Panc1 (cell line): ENCODE measurements around the gene INVS. TPM values are rescaled to one million over a fixed set of nuclear protein-coding genes. Genes with fewer than 3 reads are reported as not detected.

Source experiments
- ATAC-seq: fragments of 200-7000 bp; cut with Tn5 transposase; 2 replicates; pipeline ENCODE4 v1.9.1; 2020; ENCODE audit warnings: mild to moderate bottlenecking, moderate library complexity
- BruUV-seq: library from RNA; stranded (reverse); fragments of 400-500 nt; replicated peaks from 2 replicates; lab custom pipeline; 2021; lab: Mats Ljungman, UMichigan
- CTCF ChIA-PET: fragments of 300-600 bp; sonication (Branson Sonifier 250); formaldehyde crosslinking; loops from one replicate; lab custom pipeline; 2022; ENCODE audit warnings: antibody characterized with exemption; lab: Charles Lee
- POLR2A ChIA-PET: fragments of 300-600 bp; sonication (Branson Sonifier 250); formaldehyde crosslinking; loops from one replicate; lab custom pipeline; 2022; ENCODE audit warnings: antibody characterized with exemption; lab: Charles Lee
- DNase-seq: peaks from one replicate; pipeline ENCODE4 v3.0.0-alpha.2; 2010; ENCODE audit warnings: low read depth, low spot score
- H3K27ac ChIP-seq: 2 replicates; pipeline ENCODE4 v1.5.1; 2011; ENCODE audit warnings: mild to moderate bottlenecking, low read length, inconsistent platforms
- H3K27me3 ChIP-seq: fragments of 200-500 bp; sonication (Bioruptor generic); 2 replicates; pipeline ENCODE4 v1.6.0; 2014; ENCODE audit warnings: low read length, inconsistent platforms; ENCODE audit not compliant: control insufficient read depth, insufficient read depth
- H3K36me3 ChIP-seq: fragments of 200-500 bp; sonication (Bioruptor generic); 2 replicates; pipeline ENCODE4 v1.5.1; 2014; ENCODE audit warnings: inconsistent platforms, mild to moderate bottlenecking, low read length, moderate library complexity; ENCODE audit not compliant: control insufficient read depth, insufficient read depth
- H3K4me1 ChIP-seq: 2 replicates; pipeline ENCODE4 v1.5.1; 2011; ENCODE audit warnings: inconsistent platforms, mild to moderate bottlenecking, low read length, moderate library complexity; ENCODE audit not compliant: control insufficient read depth, insufficient read depth
- H3K4me3 ChIP-seq, 2 experiments: 2 replicates each; pipeline ENCODE4 v1.5.1; 2011 to 2012; ENCODE audit warnings: low read depth in 2 of 2, low read length in 2 of 2, mild to moderate bottlenecking in 2 of 2, inconsistent platforms in 1 of 2, moderate library complexity in 1 of 2
- H3K9me3 ChIP-seq: fragments of 200-500 bp; sonication (Bioruptor generic); 2 replicates; pipeline ENCODE4 v1.5.1; 2014; ENCODE audit warnings: low read depth, mild to moderate bottlenecking, inconsistent platforms, low read length, moderate library complexity; ENCODE audit not compliant: control insufficient read depth, insufficient read depth
- CTCF ChIP-seq: fragments of 450-650 bp; IDR thresholded peaks from 2 replicates; pipeline ENCODE4 v1.5.1; 2017; ENCODE audit warnings: mild to moderate bottlenecking
- POLR2AphosphoS5 ChIP-seq: IDR thresholded peaks from 2 replicates; pipeline ENCODE4 v1.6.1; 2012; ENCODE audit warnings: mild to moderate bottlenecking, low read depth, low read length, moderate library complexity
- SIN3A ChIP-seq: IDR thresholded peaks from 2 replicates; pipeline ENCODE4 v1.6.1; 2012; ENCODE audit warnings: low read depth, mild to moderate bottlenecking, low read length, moderate library complexity, borderline replicate concordance; ENCODE audit not compliant: insufficient read depth
- TCF7L2 ChIP-seq: IDR thresholded peaks from 2 replicates; pipeline ENCODE4 v1.6.1; 2011; ENCODE audit warnings: mild to moderate bottlenecking, low read depth, low read length, inconsistent platforms
- in situ Hi-C: cut with HindIII; loops from 2 replicates; pipeline ENCODE4 v1.10.0; 2016; ENCODE audit warnings: low sequenced_read_pairs, low pct_unique_long_range_greater_than_20kb
- intact Hi-C: fragments of 100-400 bp; cut with micrococcal nuclease; formaldehyde crosslinking; loops from one replicate; pipeline ENCODE4 v1.10.0; 2022; ENCODE audit not compliant: unreplicated experiment
- total RNA-seq: library from RNA; stranded (reverse); gene quantifications from one replicate; pipeline ENCODE4 v1.2.1, GENCODE V29; 2021; ENCODE audit not compliant: unreplicated experiment
- TF ChIP-seq, protein P1 (sequence below), 2 experiments: IDR thresholded peaks; 2 replicates each; pipeline ENCODE4 v1.6.1; 2011 to 2012; ENCODE audit warnings: low read depth in 2 of 2, control low read depth in 1 of 2, low read length in 1 of 2, mild to moderate bottlenecking in 1 of 2, moderate library complexity in 1 of 2; ENCODE audit not compliant: insufficient read depth in 1 of 2

The INVS gene
- total RNA-seq, 1 experiment from 2014 or later, result 8.2 TPM

GRCh38 chr9:100052375-100052774, 46.7 kb upstream of the INVS start:
- BruUV-seq, result no TSS peak
- in situ Hi-C loops, result no loop called here
- H3K4me3 ChIP-seq, result no peak overlapping the region
- H3K4me1 ChIP-seq, result no peaks in the 10 kb centered on the region
- ChIA-PET POLR2A (no interaction called here), CTCF (no interaction called here)
- no peak for DNase-seq
- no peaks in the 10 kb centered on the region for H3K9me3 ChIP-seq
- H3K27me3 ChIP-seq, result no peaks in the 10 kb centered on the region
- TF ChIP-seq CTCF, result no peak
- TF ChIP-seq, protein P1, sequence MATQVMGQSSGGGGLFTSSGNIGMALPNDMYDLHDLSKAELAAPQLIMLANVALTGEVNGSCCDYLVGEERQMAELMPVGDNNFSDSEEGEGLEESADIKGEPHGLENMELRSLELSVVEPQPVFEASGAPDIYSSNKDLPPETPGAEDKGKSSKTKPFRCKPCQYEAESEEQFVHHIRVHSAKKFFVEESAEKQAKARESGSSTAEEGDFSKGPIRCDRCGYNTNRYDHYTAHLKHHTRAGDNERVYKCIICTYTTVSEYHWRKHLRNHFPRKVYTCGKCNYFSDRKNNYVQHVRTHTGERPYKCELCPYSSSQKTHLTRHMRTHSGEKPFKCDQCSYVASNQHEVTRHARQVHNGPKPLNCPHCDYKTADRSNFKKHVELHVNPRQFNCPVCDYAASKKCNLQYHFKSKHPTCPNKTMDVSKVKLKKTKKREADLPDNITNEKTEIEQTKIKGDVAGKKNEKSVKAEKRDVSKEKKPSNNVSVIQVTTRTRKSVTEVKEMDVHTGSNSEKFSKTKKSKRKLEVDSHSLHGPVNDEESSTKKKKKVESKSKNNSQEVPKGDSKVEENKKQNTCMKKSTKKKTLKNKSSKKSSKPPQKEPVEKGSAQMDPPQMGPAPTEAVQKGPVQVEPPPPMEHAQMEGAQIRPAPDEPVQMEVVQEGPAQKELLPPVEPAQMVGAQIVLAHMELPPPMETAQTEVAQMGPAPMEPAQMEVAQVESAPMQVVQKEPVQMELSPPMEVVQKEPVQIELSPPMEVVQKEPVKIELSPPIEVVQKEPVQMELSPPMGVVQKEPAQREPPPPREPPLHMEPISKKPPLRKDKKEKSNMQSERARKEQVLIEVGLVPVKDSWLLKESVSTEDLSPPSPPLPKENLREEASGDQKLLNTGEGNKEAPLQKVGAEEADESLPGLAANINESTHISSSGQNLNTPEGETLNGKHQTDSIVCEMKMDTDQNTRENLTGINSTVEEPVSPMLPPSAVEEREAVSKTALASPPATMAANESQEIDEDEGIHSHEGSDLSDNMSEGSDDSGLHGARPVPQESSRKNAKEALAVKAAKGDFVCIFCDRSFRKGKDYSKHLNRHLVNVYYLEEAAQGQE (IDR thresholded peaks at IDR 0.05; ENCODE audit: insufficient read depth in 1 of 2, low read depth in 2 of 2, low read length in 1 of 2), result no peak
- no peak for TF ChIP-seq SIN3A
- TF ChIP-seq TCF7L2, result no peak
- TF ChIP-seq POLR2AphosphoS5, result no peak
- H3K36me3 ChIP-seq, result peaks cover 2% of the 10 kb centered on the region; the same call in 1 of the 2 replicates
- intact Hi-C loops, result no loop called here
- no peak for ATAC-seq
- H3K27ac ChIP-seq, result no peak overlapping the region

- Histone ChIP-seq H3K27me3 (no peaks in the 10 kb centered on the region), H3K27ac (no peak overlapping the region), H3K36me3 (peaks cover 2% of the 10 kb centered on the region; the same call in 1 of the 2 replicates), H3K4me1 (no peaks in the 10 kb centered on the region), H3K9me3 (no peaks in the 10 kb centered on the region), H3K4me3 (no peak overlapping the region)
- ChIA-PET CTCF (no interaction called here), POLR2A (no interaction called here)
- no peak for DNase-seq
- no TSS peak for BruUV-seq
- intact Hi-C loops (no loop called here), in situ Hi-C loops (no loop called here)
- TF ChIP-seq TCF7L2 (no peak), SIN3A (no peak), POLR2AphosphoS5 (no peak), CTCF (no peak)
- TF ChIP-seq, protein P1 (IDR thresholded peaks at IDR 0.05; ENCODE audit: insufficient read depth in 1 of 2, low read depth in 2 of 2, low read length in 1 of 2), result no peak
- no peak for ATAC-seq
Measured at GRCh38 chr9:100056561-100056960, 42.5 kb upstream of the INVS start.
